CD4-positive, alpha-beta T cell treated with Interleukin-6 at 100 ng/mL for 8 hours (primary cell): ENCODE data around the gene CIAO2B.
A peak's percentile ranks its signal among the peaks of the same experiment; 100 is the strongest.
"Not testable (repeated sequence)": the region's sequence is repeated elsewhere in the genome, so short reads cannot be mapped to it uniquely, and the experiment has no call there.

Experiments used
- DNase-seq: peaks from one replicate; pipeline ENCODE4 v3.0.0-alpha.2; 2020; ENCODE audit warnings: mixed read lengths, low spot score

Gene CIAO2B

DNA sequence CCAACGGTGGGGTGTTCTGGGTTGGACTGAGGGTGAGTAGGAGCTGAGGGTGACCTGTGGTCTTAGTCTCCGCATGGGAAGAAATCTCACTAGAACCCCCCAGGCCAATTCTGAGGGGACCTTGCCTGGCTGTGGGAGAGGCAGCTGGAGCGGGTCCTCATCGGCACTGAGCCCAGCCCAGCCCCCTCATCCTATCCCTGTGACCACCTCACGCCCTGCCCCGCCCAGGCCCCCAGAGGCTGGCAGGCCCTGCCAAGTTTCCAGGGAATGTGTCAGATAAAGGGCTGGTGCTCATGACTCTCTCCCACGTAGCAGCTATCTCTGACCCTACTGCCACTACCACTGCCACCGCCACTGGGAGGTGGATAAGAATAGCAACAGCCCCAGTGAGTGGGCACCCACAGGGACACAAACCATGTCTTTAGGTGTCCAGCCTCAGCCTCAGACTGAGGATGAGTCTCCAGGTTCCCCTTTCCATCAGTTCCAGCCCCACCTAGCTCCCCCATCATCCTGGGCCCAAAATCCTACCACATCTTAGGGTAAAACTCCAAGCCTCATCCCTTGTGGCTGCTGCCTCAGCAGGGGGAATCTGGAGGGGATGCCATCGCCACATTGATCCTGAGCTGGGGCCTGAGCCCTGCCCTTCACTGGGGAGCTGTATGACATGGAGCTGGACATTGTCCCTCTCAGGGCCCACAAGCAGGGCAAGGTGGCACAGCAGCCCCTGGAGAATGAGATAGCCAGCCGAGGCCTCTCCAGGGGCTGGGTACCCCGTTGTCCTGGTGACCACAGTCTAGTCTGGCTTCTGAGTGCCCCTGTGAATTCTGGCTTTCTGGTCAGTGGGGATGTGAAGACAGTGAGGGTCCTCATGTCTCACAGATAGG lies 30.4 kb downstream of the CIAO2B start:
- no peak for DNase-seq

DNA sequence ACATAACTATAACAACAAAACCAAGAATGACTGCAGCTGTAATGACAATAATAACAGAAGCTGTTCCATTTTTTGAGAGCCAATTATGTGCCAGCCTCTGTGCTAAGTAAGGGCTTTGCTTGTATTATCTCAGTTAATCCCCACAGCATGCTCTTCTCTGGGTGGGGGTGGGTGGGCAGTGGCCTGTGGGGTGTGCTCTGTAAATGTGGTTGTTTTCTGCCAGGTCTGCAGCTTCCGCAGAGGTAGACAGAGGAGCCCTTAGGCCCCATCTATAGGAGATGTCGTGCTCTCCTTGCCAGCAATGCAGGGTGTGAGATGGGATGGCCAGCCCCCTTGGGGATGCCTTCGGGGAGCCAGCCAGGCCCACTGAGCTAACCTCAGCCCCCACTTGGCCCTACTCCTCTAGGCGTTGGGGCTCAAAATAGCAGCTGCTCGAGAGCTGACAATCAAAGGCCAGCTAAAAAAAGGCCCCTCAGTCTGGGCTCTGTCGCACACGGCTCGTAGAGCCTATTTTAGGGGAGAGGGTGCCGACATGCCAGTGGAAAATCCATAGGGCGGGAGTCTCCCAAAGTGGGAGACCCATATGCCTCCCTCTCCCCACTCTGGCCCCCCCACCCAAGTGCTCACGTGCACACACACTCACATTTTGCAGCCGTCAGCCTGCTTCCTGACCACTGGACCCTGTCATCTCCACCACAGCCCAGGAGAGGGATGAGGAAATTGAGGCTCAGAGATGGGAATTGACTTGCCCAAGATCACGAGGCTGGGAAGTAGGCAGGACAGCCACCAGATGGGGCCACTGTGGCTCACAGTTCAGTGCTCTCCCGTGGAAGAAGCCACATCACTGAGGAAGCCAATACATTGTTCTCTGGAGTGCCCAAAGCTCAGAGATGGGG lies 31.3 kb downstream of the CIAO2B start:
- DNase-seq: no peak

DNA sequence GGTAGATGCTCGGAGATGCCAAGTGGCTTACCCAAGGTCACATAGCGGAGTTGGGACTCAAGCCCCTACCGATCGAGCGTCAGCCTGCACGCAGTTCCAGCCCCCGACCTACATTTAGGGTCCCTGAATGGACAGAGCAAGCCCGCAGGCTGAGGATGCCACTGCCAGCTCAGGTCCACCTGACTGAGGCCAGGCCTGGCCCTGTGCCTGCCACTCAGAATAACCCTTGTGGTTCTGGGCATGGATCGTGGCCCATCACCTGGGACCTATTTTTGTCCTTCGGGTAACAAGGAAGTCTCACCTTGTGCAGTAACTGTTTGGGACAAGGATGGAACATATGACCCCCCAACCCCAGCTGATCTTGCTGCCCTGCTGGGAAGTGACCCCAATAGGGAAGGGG lies 32.6 kb downstream of the CIAO2B start:
- no peak for DNase-seq

DNA sequence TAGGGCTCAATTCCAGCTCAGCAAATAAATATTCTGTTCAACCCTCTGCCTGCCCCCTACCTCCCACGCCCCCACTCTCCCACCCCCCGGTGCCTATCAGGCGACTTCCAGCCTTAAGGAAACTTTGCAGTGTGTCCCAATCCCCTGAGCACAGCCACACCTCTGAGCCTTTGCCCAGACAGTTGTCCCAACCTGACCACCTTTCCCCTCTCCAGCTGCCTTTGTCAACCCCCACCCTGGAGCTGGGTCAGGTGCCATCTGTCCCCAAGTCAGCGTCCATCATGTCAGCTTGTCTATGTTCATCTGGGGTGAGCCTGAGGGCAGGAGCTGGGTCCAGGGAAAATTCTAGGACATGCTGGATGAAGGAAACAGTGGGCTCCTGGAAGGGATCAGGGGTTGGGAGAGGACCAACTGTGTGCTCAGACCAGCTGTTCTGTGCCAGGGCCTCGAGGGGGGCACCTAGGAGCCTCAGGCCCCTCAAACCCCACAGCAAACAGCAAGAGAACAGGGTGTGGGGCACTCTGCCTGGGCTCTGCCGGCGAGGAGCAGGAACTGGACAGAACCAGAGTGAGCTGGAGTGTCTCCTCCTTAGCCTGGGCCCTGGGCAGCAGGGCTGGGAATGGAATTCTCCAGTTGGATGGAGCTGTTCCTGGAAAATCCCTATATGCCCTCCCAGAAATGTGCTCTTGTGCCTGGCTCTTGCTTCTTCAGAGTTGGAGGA lies 33.3 kb downstream of the CIAO2B start:
- no peak for DNase-seq

DNA sequence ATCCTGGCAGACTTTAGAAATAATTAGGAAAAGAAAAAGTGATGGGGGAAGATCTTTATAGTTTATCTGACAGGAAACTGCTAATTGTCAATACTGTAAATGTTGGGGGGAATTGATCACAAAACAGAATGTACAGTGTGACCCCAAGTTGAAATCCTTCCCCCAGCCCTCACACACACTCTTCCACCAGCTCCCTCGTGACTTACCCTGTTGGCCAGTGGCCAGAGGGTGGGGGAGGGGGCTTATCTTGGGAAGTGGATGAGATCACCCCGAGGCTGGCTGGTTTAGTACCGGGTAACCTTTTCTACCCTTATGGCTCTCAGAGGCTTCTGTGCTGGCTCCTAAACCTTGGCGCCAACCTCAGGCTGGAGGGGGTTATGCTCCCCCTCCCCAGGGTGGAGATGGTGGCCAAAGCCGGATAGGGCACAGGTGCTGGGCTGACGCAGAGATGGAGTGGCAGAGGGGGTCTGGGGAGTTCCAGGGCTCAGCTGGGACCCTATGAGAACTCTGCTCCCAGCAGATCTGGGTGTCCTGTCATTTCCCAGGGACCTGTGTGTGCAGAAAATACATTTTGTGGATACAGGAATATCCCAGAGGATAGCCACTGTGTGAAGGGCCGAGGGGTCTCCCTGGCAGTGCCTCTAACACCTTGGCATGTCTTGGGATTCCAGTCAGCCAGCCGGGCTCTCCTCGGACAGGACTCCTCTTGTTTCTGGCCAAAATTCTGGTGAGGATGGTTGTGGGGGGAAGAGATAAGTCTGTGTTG lies 34.1 kb downstream of the CIAO2B start:
- DNase-seq: no peak

DNA sequence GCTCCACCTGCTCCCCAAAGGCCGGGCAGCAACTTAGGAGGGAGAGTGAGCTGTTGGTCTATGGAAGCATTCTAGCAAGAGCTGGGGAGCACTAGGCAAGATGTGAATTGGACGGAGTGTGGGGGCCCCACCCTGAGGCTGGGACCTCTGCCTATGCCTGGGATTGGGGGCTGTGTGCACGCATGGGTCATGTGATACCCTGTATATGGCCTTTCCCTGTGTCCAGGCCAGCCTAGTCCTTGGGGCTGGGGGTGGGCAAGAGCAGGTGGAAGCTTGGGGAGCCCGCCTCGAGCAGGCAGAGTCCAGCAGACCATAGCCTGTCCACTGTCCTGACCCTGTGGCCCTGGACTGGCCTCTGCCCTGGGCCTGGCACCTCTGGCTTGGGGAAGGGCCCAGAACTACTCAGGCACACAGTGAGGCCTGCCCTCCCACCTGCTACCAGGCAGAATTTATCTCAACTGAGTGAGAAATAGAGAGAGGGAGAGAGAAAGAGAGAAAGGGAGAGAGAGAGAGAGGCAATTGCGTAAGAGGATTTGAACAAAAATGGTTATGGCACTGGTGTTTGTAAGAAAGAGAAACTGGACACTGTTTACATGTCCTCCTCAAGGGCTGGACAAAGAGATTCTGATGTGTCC lies 34.8 kb downstream of the CIAO2B start:
- DNase-seq: no peak

DNA sequence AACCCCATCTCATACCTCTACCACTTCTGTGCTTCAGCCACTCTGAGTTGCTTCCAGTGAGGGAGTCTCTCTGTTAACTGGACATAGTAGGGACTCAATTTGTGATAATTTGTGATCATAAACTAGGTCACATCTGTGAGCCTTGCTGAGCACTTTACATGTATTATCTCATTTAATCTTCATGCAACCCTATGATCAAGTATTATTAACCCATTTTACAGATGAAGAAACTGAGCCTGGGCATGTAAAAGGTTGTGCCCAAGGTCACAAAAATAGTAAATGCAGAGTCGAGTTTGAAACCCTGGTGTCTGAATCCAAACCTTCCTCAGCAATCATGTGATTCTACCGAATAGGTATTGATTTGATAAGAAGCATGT lies 35.3 kb downstream of the CIAO2B start:
- no peak for DNase-seq

DNA sequence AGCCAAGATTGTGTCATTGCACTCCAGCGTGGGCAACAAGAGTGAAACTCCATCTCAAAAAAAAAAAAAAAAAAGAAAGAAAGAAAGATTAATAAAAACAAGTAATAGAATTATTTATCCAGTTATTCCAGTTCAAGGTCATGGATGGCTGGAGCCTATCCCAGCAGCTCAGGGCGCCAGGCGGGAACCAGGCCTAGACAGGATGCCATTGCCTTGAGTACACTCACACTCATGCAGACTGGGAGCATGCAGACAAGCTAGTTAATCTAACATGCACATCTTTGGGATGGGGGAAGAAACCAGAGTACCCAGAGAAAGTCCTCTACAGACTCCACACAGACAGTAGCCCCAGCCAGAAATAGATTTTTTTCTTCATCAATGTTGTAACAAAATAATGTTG lies 36.0 kb downstream of the CIAO2B start:
- DNase-seq: no peak

DNA sequence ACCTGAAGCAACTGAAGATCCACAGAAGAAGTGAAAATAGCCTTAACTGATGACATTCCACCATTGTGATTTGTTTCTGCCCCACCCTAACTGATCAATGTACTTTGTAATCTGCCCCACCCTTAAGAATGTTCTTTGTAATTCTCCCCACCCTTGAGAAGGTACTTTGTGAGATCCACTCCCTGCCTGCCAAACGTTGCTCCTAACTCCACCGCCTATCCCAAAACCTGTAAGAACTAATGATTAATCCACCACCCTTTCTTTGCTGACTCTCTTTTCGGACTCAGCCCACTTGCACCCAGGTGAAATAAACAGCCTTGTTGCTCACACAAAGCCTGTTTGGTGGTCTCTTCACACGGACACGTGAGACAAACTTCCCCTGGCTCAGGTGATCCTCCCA lies 37.5 kb downstream of the CIAO2B start:
- not testable (repeated sequence) for DNase-seq

DNA sequence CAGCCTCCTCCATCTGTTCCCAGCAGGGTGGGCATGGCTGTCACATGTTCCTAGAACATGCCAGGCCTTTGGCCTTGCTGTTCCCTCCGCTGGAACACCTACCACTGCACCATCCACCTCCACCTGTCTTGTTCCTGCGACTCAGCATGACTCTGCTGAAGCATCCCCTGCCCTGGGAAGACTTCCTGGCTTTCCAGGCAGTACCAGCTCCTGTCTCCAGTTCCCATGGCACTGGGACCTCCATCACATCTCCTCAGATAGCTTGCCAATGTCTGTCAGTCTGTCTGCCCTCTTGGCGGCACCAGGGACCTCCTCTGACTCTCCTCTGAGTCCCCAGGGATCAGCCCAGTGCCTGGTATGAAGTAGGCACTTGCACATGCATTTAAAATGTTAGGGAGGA lies 38.2 kb downstream of the CIAO2B start:
- DNase-seq: no peak

DNA sequence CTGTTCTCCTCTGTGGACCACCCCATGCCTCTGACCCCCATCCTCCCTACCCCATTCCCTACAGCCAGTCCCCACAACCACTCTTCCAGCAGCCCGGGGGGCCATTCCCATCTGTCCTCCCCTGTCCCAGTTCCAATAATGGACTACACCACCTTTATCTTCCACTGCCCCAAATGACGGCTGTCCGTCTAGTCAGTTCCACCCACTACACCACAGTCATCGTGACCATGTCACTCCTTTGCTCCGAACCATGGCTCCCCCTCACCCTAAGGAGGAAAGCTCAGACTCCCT lies 38.6 kb downstream of the CIAO2B start:
- no peak for DNase-seq

DNA sequence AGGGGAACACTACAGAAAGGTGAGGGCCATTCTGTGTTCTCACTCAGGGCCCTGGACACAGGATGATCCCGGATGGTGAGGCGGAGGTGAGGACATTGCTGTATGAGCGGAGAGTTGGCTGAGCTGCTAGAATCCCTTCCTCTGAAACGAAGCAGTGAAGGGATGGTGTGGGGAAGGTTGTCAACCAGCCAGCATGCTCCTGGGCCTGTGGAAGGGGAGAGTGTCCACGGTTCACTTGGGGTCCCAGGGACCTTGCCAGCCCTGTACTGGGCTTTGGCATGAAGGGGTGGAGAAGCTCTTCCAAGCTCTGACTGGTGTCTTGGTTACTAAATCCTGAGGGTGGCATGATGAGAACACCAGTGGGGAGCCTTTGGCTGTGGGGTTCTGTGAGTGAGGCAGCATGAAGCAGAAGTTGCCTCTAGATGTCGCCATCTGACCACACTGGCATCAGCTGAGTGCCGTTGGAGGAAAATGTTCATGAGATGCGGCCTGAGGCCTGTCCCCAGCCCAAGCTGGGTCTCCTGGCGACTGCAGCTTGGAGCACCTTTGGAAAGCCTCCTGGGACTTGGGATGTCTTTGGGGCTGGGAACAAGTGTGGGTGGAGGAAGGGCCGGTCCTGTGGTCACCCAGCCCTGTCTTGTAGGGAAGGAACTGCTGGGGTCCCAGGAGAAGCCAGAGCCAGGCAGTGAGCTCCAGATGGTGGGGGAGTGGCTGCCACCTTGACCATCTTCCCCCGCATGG lies 39.1 kb downstream of the CIAO2B start:
- DNase-seq: peak; percentile 50

DNA sequence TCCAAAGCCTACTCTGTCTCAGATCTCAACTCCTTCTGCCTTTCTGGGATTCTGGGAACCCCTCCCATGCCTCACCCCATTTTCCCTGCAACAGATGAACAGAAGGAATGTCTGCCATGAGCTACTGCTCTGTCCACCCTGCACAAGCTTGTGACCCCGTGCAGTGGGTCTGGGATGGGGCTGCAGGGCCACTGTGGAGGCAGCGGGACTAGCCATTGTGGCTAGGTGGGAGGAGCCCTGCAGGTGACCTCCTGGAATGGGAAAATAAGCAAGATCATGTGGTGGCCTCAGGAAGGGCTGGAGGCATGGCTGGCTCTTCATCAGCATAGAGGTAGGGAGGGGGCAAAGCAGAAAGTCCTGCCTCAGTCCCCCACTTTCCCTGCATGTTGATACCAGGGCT lies 40.1 kb downstream of the CIAO2B start:
- no peak for DNase-seq

DNA sequence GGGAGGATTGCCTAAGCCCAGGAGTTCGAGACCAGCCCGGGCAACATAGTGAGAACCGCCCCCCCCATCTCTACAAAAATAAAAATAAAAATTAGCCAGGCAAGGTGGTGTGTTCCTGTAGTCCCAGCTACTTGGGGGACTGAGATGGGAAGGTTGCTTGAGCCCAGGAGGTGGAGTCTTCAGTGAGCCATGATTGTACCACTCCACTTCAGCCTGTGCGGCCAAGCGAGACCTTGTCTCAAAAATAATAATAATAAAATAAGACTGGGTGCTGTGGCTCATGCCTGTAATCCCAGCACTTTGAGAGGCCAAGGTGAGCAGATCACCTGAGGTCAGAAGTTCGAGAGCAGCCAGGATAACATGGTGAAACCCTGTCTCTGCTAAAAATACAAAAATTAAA lies 42.4 kb downstream of the CIAO2B start:
- DNase-seq: no peak

DNA sequence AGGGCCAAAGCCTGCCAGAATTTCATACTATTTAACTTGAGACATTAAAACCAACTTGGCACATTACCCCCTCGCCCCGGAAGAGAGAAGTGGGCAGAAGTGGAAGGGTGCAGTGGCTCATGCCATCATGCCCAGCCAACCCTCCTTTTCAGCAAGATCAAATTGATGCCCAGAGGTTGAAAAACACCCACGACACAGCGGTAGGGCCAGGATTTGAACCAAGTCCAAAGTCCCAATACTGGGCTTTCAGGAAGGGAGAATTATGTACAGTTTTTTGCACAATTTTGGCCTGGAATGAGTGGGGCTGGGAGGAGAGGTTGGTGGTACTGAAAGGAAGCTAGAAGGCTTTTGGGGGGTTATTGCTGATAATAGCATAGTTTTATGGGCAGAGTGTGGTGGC lies 42.8 kb downstream of the CIAO2B start:
- DNase-seq: no peak

DNA sequence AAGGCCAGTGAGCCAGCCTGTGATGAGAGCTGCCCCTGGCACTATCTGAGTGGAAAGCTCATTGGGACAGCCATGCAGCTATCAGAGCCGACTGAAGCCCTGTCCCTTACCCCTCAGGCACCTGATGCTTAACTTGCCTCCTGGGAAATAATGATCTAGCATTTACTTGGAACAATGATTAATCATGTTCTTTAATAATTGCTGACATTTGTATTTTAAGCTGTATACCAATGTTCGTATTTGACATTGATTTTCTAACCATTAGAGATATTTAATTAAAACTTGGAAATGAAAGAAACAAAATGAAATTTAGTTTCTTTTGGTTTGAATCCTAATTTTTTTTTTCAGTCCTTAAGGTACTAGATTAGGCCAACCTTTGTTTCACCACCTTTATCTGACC lies 43.4 kb downstream of the CIAO2B start:
- no peak for DNase-seq

DNA sequence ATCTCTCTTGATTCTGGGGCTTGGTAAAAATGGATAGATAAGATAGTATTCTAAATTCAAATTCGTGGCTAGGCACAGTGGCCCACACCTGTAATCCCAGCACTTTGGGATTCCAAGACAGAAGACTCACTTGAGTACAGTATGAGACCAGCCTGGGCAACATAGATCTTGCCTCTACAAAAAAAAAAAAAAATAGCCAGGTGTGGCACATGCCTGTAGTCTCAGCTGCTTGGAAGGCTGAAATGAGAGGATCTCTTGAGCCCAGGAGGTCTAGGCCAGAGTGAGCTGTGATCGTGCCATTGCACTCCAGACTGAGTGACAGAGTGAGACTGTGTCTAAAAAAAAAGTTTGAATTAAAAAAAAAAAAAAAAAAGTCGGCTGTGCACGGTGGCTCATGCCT lies 44.6 kb downstream of the CIAO2B start:
- DNase-seq: no peak

DNA sequence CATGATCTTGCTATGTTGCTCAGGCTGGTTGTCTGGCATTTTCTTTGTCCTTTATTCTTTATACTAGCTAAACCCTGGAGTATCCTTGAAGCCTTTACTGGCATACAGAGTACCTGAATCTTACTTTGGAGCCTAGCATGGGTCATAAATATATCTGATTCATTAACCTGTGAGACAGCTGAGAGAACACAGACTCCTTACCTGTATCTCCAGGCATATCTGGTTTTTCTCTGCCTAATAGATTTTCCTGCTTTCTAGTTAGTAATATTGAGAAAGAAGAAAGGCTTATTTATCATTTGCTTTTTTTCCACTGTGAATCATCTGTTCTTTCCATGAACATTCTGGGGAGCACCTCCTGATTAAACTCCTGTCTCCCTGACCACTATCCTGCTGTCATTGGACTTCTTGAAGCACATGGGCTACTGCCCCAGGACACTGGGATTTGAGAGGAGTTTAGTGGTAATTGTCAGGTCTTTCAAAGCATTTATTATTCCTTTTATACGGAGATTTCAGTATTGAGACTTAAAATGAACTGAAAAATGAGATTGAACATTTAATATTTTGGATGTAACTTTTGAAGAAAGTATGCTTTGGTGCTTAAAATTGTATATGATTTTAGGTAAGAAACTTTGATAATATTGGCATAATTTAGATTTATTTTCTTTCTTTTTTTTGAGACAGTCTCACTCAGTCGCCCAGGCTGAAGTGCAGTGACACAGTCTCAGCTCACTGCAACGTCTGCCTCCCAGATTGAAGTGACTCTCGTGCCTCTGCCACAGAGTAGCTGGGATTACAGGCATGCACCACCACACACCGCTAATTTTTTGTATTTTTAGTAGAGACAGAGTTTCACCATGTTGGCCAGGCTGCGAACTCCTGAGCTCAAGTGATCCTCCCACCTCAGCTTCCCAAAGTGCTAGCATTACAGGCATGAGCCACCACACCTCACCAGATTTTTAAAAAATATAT lies 45.3 kb downstream of the CIAO2B start:
- DNase-seq: no peak

DNA sequence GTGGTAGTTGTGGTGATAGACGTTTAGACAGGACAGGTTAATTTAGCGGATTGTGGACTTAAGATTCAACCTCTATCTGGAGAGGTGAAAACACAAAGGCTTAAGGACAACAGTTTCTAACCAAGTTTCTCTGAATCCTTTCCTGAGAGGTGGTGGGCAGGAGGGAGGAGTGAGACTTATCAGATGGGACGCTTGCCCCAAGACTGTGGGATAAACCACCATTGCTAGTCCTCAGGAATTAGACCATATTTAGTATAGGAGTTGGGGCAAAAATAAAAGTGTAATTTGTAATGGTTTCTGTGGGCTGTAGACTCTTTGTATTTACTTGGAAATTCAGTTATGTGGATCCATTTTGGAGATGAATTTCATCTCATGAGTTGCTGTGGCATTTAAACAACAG lies 47.3 kb downstream of the CIAO2B start:
- no peak for DNase-seq

DNA sequence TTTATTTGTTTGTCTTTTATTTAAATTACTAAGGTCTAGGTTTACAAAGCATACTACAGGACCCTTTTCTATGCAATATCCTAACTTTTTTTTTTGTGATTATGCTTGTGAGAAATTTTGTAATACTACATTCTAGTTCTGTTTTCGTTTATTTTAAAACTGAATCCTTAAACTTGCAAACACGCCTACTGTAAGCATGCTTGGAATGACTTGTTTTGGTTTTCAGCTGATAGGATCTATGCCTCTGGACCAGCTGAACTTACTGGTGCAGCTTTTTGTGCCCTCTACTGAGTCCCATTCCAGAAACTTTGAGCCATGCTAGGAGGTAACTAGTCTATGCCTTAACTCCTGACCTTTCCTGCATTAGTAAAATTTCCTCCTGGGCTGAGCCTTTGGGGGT lies 47.9 kb downstream of the CIAO2B start:
- no peak for DNase-seq
